Epithelial cell of prostate (primary cell): ENCODE measurements around the gene SFXN4.
A peak's percentile ranks its signal among the peaks of the same experiment; 100 is the strongest.
"Not testable (repeated sequence)": the region's sequence is repeated elsewhere in the genome, so short reads cannot be mapped to it uniquely, and the experiment has no call there.

Source experiments
- DNase-seq: peaks from one replicate; pipeline ENCODE4 v3.0.0-alpha.2; 2011; ENCODE audit warnings: low read depth, low spot score
- H3K27ac ChIP-seq: fragments of 450-650 bp; 2 replicates; pipeline ENCODE4 v1.5.1; 2017; ENCODE audit warnings: mild to moderate bottlenecking

SFXN4 gene

DNA sequence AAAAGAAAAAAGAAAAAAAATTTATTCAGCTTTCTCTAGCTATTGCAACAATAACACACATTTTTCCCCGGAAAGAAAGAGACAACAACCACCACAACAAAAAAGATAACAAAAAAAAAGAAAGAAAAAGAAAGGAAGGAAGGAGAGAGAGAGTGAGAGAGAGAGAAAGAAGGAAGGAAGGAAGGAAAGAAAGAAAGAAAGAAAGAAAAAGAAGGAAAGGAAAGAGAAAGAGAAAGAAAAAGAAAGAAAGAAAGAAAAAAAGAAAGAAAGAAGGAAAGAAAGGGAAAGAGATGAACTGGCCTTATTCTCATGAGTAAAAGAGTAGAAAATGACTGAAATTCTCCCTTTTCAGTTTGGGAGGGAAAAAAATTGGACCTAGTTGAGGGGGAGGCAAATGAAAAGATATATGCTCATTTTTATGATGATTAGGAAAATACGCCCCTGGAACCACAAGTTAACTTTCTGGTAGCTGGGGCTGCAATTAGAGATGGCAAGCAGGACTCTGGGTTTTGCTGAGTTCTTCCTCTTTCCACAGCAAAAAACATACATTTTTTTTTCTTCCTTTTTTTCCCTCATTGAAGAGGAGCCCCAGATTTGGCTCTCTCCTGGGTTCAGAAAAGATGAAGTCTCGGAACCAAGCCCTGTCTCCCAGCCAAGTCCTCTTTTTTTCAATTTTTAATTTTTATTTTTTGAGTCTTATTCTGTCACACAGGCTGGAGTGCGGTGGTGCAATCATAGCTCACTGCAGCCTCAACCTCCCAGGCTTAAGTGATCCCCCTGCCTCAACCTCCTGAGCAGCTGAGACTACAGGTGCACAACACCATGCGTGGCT, 25.7 kb upstream of the SFXN4 start:
- peak overlapping the region; percentile 69 for H3K27ac ChIP-seq

GRCh38 chr10:119190353-119190752, 24.8 kb upstream of the SFXN4 start:
- H3K27ac ChIP-seq, result peak overlapping the region; percentile 69
- DNase-seq, result peak; percentile 94

More for the DNA sequence above, 25.7 kb upstream of the SFXN4 start:
- DNase-seq, result no peak

GRCh38 chr10:119189811-119190282, 24.3 kb upstream of the SFXN4 start:
- H3K27ac ChIP-seq, result peak overlapping the region; percentile 69
- DNase-seq, result no peak

DNA sequence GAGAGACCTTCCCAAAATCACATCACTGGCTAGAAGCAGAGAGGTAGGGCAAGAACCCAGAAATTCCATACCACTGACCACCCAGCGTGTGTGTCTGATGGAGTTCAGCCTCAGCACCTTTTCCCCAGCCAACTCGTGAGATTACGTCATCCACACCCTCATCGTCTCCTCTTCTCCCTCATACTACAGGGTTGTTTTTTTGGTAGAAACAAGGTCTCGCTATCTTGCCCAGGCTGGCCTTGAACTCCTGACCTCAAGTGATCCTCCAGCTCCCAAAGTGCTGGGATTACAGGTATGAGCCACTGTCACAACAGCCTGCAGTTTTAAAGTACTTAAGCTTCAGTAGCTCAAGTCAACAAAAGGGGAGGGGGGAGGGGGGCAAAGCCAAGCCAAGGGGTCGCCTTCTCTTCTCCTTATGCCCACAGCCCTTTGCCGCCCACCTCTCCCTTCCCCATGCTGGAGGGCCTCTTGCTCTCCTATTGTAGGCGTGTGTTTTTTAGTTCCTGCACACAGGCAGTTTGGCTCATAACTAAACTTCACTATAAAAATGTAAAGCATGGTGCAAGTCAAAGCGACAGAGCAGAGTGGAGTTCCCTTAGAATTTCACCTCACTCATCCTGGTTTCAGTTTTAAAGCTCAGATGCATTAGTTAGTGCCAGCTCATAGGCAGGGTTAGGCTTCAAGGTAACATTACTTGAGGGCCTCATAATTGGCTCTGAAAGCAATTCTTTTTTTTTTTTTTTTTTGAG, 18.3 kb upstream of the SFXN4 start:
- no peak overlapping the region for H3K27ac ChIP-seq
- no peak for DNase-seq

- H3K27ac ChIP-seq, DNase-seq: not testable (repeated sequence)
Measured at GRCh38 chr10:119180850-119181400, 15.4 kb upstream of the SFXN4 start.

- DNase-seq, result peak; percentile 6
Measured at GRCh38 chr10:119178372-119179119, 13.0 kb upstream of the SFXN4 start, which contains the start of gene PRDX3. TSS of gene PRDX3 (minus strand) at chr10:119178812. CDS start at chr10:119178790, 22 bp downstream.

GRCh38 chr10:119177708-119178371, 12.3 kb upstream of the SFXN4 start:
- DNase-seq, result no peak
- peak overlapping the region; percentile 72 for H3K27ac ChIP-seq

More at GRCh38 chr10:119178372-119179119, 13.0 kb upstream of the SFXN4 start, which contains the start of gene PRDX3:
- H3K27ac ChIP-seq, result peak within 1 kb of the TSS; percentile 72

DNA sequence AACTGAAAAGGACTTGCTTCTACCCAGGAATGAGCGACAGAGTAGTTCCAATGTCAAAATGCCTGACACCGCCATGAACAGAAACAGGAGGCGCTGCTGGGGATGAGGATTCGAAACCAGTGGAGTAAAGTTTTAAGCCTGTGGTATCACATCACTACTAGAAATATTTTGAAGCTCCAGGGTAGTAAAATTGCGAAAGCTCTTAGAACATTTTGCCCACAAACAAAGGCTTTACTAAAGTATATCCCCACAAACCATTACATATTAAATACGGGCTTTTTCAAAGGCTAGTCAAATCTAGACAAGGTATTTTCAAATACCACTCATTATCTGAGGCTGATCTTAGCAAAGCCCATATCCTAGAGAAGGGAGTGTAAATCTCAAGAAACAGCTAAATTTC, 10.7 kb upstream of the SFXN4 start:
- DNase-seq, result no peak
- H3K27ac ChIP-seq, result peak overlapping the region; percentile 72

GRCh38 chr10:119174109-119174508, 8.6 kb upstream of the SFXN4 start:
- H3K27ac ChIP-seq, result peak overlapping the region; percentile 64
- no peak for DNase-seq

- H3K27ac ChIP-seq, result peak overlapping the region; percentile 67
- no peak for DNase-seq
Measured at GRCh38 chr10:119167041-119167440, 1.5 kb upstream of the SFXN4 start.

DNA sequence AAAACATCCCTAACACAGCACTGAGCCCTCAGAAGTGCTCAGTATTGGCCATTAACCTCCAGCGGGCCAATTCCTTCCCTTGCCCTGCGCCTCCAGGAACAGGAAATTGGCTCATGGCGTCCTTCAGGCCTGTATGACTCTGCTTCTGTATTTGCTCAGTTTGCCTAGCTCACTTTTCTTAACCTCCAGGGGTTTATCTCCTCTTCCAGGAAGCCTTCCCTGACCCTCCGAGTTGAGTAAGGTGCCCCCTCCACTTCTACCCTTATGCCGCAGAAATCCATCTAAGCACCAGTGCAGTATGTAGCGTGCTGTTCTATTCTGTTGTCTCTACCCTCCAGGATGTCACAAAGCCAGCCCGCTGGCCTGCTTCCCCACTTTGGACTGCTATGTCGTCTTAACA, 1.1 kb upstream of the SFXN4 start:
- no peak for DNase-seq
- peak overlapping the region; percentile 67 for H3K27ac ChIP-seq

DNA sequence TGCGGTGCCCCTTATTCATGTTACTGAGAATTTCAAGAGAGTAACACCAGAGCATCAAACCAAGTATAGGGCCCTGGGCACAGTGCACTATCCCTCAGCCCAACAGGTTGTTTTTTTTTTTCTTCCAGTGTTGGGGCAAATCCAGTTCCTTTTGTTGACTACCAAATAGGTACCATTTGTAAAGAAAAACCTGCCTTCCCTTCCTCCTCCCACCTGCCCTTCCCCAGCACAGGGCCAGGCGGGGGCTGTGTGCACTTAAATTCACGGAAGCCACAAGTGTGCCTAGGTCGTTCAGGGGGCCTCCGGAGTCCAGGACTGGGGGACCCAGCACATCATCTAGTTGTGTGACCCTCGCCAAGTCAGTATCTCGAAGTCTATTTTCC, 595 bp upstream of the SFXN4 start:
- DNase-seq, result no peak
- H3K27ac ChIP-seq, result peak overlapping the region; percentile 67

GRCh38 chr10:119162452-119163092, 2.9 kb downstream of the SFXN4 start:
- H3K27ac ChIP-seq, result no peak overlapping the region
- DNase-seq, result no peak

- no peak for DNase-seq
- no peak overlapping the region for H3K27ac ChIP-seq
Measured at GRCh38 chr10:119161680-119162451, 3.6 kb downstream of the SFXN4 start.

DNA sequence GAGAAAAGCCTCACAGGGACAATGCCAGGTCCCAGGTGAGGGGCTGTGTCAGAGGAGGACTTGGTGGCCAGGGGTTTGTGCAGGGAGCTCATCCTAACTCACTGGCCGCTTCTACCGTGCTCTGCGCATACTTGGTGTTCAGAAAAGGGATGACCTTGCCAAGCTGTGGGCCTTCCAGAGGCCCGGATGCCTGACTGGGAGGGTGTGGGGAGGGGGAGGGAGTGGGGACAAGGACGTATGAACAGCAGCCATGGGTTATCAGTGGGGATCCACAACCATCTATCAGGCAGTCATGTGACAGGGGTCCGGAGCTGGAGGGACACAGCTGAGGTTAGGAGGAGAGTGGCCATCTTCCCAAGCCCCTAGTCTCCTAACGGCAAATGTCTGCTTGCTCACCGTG, 6.2 kb downstream of the SFXN4 start:
- H3K27ac ChIP-seq, result no peak overlapping the region
- no peak for DNase-seq

GRCh38 chr10:119153661-119154060, 11.9 kb downstream of the SFXN4 start:
- H3K27ac ChIP-seq, result no peak overlapping the region
- DNase-seq, result no peak

- H3K27ac ChIP-seq, result no peak overlapping the region
Measured at GRCh38 chr10:119153041-119153440, 12.5 kb downstream of the SFXN4 start.

GRCh38 chr10:119151601-119152000, 13.9 kb downstream of the SFXN4 start:
- H3K27ac ChIP-seq, DNase-seq: not testable (repeated sequence)

More at GRCh38 chr10:119153041-119153440, 12.5 kb downstream of the SFXN4 start:
- DNase-seq, result no peak
